HepG2 (cell line): ENCODE results near the gene PRTN3. TPM values are rescaled to one million over a fixed set of nuclear protein-coding genes. Genes with fewer than 3 reads are reported as not detected.

Experiments
- GABPB1 ChIP-seq: IDR thresholded peaks from 2 replicates; pipeline ENCODE4 v1.6.1; 2016; ENCODE audit warnings: mild to moderate bottlenecking, missing genetic modification reagents, moderate library complexity, missing compliant biosample characterization
- HDAC6 ChIP-seq: fragments of 200-600 bp; sonication (generic); IDR thresholded peaks from 2 replicates; pipeline ENCODE4 v1.7.0; 2017; ENCODE audit warnings: mild to moderate bottlenecking, antibody characterized with exemption, low read length, low read depth
- HNRNPK ChIP-seq: fragments of 200-400 bp; formaldehyde crosslinking; IDR thresholded peaks from 2 replicates; pipeline ENCODE4 v1.6.1; 2018; ENCODE audit warnings: low read length, low read depth, moderate library complexity, mild to moderate bottlenecking; ENCODE audit not compliant: poor library complexity, severe bottlenecking
- SMARCC2 ChIP-seq: fragments of 450-650 bp; IDR thresholded peaks from 2 replicates; pipeline ENCODE4 v1.6.1; 2017; ENCODE audit warnings: antibody characterized with exemption, mild to moderate bottlenecking
- SRF ChIP-seq: IDR thresholded peaks from 2 replicates; pipeline ENCODE4 v1.6.1; 2011; ENCODE audit warnings: mild to moderate bottlenecking, low read depth, low read length, moderate library complexity
- ZFP82 ChIP-seq: sonication (generic); formaldehyde crosslinking; IDR thresholded peaks from 2 replicates; pipeline ENCODE4 v1.5.1; 2020; ENCODE audit warnings: mild to moderate bottlenecking, missing genetic modification reagents, borderline replicate concordance
- ZNF20 ChIP-seq: sonication (generic); formaldehyde crosslinking; IDR thresholded peaks from 2 replicates; pipeline ENCODE4 v1.4.0; 2020; ENCODE audit warnings: mild to moderate bottlenecking, moderate library complexity, missing genetic modification reagents
- ZNF343 ChIP-seq: sonication (generic); formaldehyde crosslinking; IDR thresholded peaks from 2 replicates; pipeline ENCODE4 v1.4.0; 2020; ENCODE audit warnings: mild to moderate bottlenecking, missing genetic modification reagents
- ZNF737 ChIP-seq: sonication (generic); formaldehyde crosslinking; IDR thresholded peaks from 2 replicates; pipeline ENCODE4 v1.5.0; 2020; ENCODE audit warnings: missing genetic modification reagents, mild to moderate bottlenecking, borderline replicate concordance
- ZNF841 ChIP-seq: sonication (generic); formaldehyde crosslinking; IDR thresholded peaks from 2 replicates; pipeline ENCODE4 v1.8.1; 2023; ENCODE audit warnings: missing genetic modification reagents, borderline replicate concordance
- polyA plus RNA-seq, 8 experiments: library from polyadenylated mRNA; depleted of rRNA in 3 of 8; stranded (reverse) in 7 of 8; unstranded in 1 of 8; fragments of >200 nt; fragmentation: Illumina TruSeq in 4 of 8; extraction: Trizol in 4 of 8; gene quantifications; 2 replicates each; pipeline versions ENCODE4 v1.2.1 to v1.2.3, GENCODE V29; 2011 to 2016; ENCODE audit warnings: low read depth in 4 of 8, missing spikeins in 1 of 8, mixed read lengths in 1 of 8; ENCODE audit not compliant: insufficient read depth in 1 of 8
- total RNA-seq, 5 experiments: library from RNA; depleted of rRNA; stranded (reverse); fragments of >200 nt; fragmentation: Illumina TruSeq; extraction: Trizol; gene quantifications; 2 replicates each; pipeline ENCODE4 v1.2.3, GENCODE V29; 2016; ENCODE audit warnings: low read depth in 1 of 5
- TF ChIP-seq, protein P1 (sequence below): sonication (generic); formaldehyde crosslinking; IDR thresholded peaks from 2 replicates; pipeline ENCODE4 v1.4.0; 2020; ENCODE audit warnings: missing genetic modification reagents
- TF ChIP-seq, protein P2 (sequence below): sonication (generic); formaldehyde crosslinking; IDR thresholded peaks from 2 replicates; pipeline ENCODE4 v1.8.1; 2023; ENCODE audit warnings: mild to moderate bottlenecking, missing genetic modification reagents
- TF ChIP-seq, protein P3 (sequence below): sonication (generic); formaldehyde crosslinking; IDR thresholded peaks from 2 replicates; pipeline ENCODE4 v1.5.0; 2020; ENCODE audit warnings: missing genetic modification reagents
- TF ChIP-seq, protein P4 (sequence below): sonication (generic); formaldehyde crosslinking; IDR thresholded peaks from 2 replicates; pipeline ENCODE4 v1.9.0; 2021; ENCODE audit warnings: missing genetic modification reagents, borderline replicate concordance

The PRTN3 gene
- total and polyA plus RNA-seq, 2 of the 13 experiments (the other 11 are each of a cell fraction or from before 2014, with no cell fraction given), result not detected

DNA sequence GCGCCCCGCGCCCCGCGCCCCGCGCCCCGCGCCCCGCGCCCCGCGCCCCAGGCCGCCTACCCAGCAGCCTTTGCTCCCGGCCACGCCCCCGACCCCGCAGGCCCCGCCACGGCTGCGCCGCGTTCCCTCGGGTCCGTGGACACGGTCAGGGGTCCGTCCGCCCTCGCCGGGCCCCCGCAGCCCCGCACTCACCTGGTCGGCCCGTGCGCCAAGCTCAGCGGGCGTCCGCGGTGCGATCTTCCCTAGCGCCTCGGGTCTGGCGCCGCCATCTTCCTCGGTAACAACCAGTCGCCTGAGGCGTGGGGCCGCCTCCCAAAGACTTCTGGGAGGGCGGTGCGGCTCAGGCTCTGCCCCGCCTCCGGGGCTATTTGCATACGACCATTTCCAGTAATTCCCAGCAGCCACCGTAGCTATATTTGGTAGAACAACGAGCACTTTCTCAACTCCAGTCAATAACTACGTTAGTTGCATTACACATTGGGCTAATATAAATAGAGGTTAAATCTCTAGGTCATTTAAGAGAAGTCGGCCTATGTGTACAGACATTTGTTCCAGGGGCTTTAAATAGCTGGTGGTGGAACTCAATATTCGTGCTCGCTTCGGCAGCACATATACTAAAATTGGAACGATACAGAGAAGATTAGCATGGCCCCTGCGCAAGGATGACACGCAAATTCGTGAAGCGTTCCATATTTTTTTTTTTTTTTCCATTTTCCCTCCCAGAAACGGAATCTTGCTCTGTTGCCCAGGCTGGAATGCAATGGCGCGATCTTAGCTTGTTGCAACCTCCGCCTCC lies 52.3 kb downstream of the PRTN3 start, which contains the start of the genes MED16 and RNU6-9 (continued):
- TF ChIP-seq, protein P1, sequence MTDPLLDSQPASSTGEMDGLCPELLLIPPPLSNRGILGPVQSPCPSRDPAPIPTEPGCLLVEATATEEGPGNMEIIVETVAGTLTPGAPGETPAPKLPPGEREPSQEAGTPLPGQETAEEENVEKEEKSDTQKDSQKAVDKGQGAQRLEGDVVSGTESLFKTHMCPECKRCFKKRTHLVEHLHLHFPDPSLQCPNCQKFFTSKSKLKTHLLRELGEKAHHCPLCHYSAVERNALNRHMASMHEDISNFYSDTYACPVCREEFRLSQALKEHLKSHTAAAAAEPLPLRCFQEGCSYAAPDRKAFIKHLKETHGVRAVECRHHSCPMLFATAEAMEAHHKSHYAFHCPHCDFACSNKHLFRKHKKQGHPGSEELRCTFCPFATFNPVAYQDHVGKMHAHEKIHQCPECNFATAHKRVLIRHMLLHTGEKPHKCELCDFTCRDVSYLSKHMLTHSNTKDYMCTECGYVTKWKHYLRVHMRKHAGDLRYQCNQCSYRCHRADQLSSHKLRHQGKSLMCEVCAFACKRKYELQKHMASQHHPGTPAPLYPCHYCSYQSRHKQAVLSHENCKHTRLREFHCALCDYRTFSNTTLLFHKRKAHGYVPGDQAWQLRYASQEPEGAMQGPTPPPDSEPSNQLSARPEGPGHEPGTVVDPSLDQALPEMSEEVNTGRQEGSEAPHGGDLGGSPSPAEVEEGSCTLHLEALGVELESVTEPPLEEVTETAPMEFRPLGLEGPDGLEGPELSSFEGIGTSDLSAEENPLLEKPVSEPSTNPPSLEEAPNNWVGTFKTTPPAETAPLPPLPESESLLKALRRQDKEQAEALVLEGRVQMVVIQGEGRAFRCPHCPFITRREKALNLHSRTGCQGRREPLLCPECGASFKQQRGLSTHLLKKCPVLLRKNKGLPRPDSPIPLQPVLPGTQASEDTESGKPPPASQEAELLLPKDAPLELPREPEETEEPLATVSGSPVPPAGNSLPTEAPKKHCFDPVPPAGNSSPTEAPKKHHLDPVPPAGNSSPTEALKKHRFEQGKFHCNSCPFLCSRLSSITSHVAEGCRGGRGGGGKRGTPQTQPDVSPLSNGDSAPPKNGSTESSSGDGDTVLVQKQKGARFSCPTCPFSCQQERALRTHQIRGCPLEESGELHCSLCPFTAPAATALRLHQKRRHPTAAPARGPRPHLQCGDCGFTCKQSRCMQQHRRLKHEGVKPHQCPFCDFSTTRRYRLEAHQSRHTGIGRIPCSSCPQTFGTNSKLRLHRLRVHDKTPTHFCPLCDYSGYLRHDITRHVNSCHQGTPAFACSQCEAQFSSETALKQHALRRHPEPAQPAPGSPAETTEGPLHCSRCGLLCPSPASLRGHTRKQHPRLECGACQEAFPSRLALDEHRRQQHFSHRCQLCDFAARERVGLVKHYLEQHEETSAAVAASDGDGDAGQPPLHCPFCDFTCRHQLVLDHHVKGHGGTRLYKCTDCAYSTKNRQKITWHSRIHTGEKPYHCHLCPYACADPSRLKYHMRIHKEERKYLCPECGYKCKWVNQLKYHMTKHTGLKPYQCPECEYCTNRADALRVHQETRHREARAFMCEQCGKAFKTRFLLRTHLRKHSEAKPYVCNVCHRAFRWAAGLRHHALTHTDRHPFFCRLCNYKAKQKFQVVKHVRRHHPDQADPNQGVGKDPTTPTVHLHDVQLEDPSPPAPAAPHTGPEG (CRISPR knock-in tag), result 0 out of 2 replicates have a peak, but pooled peaks have one; percentile 25
- TF ChIP-seq ZNF343 (CRISPR knock-in tag), result no peak
- no peak for TF ChIP-seq SMARCC2
- TF ChIP-seq, protein P2, sequence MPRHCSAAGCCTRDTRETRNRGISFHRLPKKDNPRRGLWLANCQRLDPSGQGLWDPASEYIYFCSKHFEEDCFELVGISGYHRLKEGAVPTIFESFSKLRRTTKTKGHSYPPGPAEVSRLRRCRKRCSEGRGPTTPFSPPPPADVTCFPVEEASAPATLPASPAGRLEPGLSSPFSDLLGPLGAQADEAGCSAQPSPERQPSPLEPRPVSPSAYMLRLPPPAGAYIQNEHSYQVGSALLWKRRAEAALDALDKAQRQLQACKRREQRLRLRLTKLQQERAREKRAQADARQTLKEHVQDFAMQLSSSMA (CRISPR knock-in tag), result no peak
- 0 out of 2 replicates have a peak, but pooled peaks have one; percentile 3 for TF ChIP-seq SRF
- TF ChIP-seq ZNF737 (CRISPR knock-in tag), result no peak
- TF ChIP-seq ZFP82 (CRISPR knock-in tag), result peak; percentile 80; the same call in 1 of the 2 replicates
- TF ChIP-seq, protein P3, sequence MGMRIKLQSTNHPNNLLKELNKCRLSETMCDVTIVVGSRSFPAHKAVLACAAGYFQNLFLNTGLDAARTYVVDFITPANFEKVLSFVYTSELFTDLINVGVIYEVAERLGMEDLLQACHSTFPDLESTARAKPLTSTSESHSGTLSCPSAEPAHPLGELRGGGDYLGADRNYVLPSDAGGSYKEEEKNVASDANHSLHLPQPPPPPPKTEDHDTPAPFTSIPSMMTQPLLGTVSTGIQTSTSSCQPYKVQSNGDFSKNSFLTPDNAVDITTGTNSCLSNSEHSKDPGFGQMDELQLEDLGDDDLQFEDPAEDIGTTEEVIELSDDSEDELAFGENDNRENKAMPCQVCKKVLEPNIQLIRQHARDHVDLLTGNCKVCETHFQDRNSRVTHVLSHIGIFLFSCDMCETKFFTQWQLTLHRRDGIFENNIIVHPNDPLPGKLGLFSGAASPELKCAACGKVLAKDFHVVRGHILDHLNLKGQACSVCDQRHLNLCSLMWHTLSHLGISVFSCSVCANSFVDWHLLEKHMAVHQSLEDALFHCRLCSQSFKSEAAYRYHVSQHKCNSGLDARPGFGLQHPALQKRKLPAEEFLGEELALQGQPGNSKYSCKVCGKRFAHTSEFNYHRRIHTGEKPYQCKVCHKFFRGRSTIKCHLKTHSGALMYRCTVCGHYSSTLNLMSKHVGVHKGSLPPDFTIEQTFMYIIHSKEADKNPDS (CRISPR knock-in tag), result no peak
- no peak for TF ChIP-seq HNRNPK
- TF ChIP-seq, protein P4, sequence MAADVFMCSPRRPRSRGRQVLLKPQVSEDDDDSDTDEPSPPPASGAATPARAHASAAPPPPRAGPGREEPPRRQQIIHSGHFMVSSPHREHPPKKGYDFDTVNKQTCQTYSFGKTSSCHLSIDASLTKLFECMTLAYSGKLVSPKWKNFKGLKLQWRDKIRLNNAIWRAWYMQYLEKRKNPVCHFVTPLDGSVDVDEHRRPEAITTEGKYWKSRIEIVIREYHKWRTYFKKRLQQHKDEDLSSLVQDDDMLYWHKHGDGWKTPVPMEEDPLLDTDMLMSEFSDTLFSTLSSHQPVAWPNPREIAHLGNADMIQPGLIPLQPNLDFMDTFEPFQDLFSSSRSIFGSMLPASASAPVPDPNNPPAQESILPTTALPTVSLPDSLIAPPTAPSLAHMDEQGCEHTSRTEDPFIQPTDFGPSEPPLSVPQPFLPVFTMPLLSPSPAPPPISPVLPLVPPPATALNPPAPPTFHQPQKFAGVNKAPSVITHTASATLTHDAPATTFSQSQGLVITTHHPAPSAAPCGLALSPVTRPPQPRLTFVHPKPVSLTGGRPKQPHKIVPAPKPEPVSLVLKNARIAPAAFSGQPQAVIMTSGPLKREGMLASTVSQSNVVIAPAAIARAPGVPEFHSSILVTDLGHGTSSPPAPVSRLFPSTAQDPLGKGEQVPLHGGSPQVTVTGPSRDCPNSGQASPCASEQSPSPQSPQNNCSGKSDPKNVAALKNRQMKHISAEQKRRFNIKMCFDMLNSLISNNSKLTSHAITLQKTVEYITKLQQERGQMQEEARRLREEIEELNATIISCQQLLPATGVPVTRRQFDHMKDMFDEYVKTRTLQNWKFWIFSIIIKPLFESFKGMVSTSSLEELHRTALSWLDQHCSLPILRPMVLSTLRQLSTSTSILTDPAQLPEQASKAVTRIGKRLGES, result no peak
- TF ChIP-seq ZNF841 (CRISPR knock-in tag), result no peak
- no peak for TF ChIP-seq ZNF20 (CRISPR knock-in tag)
- peak; percentile 58 for TF ChIP-seq GABPB1 (CRISPR knock-in tag)
- TF ChIP-seq HDAC6, result no peak
